RKO (cell line): Measurements from ENCODE around the gene ZNF555.
"Not testable (repeated sequence)": the region's sequence is repeated elsewhere in the genome, so short reads cannot be mapped to it uniquely, and the experiment has no call there.

ENCODE experiments used
- DNase-seq: peaks from one replicate; pipeline ENCODE4 v3.0.0-alpha.2; 2016; ENCODE audit warnings: low spot score

The ZNF555 gene

DNA sequence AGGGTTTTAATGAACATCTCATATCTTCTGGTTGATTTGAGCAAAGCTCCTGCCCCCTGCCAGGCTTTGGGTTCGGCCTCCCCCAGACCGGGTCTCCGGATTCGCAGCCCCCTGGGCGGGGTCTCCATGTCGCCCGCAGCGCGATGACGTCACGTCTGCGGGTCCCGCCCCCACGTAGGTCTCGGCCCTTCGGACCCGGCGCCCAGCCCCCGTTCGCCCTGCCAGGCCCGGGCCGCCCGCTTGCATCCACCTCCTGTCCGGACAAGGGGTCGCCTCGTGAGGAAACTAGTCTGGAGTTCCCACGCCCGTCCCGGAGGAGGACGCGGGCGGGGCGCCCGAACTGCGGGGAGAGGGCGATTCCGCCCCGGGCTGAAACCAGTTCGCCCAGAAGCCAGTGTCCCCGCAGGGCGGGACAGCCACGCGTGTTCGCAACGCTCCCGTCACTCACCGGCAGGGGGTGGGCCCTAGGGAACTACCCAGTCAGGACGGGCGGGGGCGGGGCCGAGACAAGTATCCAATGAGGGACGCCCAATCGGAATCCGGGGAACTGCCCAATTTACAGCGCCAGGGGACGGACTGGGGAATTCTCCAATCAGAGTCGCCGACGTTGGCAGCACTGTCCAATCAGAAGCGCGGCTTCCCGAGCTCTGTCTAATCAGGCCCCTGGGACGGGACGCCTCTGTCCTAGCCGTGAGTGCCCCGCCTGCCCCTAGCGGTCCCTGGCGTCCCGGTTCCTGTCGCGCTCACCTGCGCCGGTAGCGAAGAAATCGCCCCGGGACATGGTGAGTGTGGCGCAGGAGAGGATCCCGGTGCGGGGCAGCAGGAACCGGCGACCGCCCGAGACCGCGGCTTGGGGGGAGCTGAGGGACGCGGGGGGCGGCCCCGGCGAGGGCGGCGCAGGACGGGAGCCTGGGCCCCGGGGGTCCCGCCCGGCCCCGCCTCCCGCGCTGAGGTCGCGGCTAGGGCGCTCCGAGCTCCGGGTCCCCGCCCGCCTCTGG, at the start of gene ZNF555:
ZNF555 (plus strand) TSS at position 682 of the 998 bp plus-strand sequence; CDS start at position 780, 98 bp downstream.
- peak; percentile 99 for DNase-seq

- no peak for DNase-seq
Measured at GRCh38 chr19:2791876-2792275, 49.4 kb upstream of the ZNF555 start.

DNA sequence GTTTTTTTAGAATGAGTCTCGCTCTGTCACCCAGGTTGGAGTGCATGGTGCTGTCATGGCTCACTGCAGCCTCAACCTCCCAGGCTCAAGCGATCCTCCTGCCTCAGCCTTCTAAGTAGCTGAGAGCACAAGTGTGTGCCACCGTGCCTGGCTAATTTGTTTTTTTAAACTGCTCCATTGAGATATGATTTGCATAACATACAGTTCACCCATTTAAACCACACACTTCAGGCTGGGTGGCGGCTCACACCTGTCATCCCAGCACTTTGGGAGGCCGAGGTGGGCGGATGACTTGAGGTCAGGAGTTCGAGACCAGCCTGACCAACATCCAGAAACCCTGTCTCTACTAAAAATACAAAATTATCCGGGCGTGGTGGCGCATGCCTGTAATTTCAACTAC, 48.6 kb upstream of the ZNF555 start:
- not testable (repeated sequence) for DNase-seq

- DNase-seq = no peak
Measured at GRCh38 chr19:2793126-2793525, 48.1 kb upstream of the ZNF555 start.

GRCh38 chr19:2793577-2793976, 47.7 kb upstream of the ZNF555 start:
- no peak for DNase-seq

DNA sequence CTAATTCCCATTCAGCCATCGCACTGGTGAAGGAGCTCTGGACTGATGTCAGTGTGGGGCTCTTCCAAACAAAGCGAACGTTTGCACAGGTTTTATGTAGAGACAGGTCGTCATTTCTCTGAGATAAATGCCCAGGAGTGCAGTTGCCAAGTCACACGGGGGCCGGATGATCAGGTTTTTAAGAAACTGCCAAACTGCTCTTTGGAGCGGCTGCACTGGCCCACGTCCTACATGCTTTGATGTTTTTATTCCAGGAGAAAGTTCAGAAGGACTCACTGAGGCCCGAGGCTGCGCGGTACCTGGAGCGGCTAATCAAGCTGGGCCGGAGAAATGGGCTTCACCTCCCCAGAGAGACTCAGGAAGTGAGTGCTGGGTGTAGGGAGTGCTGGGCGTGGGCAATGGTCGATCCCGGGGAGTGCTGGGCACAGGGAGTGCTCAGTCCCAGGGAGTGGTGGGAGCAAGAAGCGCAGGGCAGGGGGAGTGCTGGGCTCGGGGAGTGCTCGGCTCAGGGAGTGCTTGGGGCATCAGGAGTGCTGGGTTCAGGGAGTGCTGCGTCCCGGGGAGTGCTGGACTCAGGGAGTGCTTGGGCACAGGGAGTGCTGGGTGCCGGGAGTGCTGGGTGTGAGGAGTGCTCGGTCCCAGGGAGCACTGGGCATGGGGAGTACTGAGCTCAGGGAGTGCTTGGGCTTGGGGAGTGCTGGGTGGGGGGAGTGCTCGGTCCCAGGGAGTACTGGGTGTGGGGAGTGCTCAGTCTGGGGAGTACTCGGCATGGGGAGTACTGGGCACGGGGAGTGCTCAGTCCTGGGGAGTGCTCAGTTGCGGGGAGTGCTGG, 45.2 kb upstream of the ZNF555 start:
- DNase-seq = no peak

DNA sequence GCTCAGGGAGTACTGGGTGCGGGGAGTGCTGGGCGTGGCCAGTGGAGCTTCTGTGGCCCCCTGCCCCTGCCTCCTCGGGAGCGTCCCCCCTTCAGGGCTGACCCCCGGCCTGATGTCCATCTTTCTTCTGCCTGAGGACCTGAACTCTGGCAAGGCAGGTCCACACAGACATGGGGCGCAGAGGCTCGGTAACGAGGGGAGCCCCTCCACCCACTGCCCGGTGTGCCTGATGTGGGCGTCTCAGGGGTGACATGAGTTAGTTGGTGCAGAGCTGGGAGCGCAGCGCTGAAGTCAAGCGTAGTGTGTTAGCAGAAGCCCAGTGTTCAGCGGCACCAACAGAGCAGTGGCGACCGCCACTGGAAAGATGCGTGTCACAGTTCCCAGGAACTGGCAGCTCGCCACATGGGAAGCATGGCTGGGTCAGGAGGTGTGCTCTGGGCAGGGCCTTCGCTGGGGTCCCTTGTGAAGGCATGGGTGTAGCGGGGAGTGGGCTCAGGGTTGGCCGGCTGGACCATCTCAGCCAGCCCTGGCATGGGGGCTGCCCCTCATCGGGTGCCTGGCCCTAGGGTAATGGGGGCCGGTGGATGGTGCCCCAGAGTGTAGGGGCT, 44.5 kb upstream of the ZNF555 start:
- no peak for DNase-seq

- no peak for DNase-seq
Measured at GRCh38 chr19:2797280-2797679, 44.0 kb upstream of the ZNF555 start.

GRCh38 chr19:2798158-2798685, 43.1 kb upstream of the ZNF555 start:
- no peak for DNase-seq

DNA sequence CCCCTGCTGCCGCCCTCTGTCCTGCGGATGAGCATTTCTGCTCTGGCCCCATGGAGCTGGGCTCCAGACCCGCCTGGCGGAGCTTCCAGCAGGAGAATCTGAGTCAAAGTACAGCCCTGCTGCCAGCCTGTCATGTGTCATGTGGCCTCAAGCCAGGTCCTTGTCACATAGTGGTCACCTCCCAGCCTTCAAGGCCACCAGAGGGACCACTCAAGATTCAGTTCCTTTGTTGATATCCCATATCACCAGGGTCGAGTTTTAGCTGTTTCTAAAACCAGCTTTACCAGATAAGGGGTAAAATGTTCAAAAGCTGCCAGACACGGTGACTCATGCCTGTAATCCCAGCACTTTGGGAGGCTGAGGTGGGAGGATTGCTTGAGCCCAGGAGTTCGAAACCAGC, 42.5 kb upstream of the ZNF555 start:
- DNase-seq = peak; percentile 46

DNA sequence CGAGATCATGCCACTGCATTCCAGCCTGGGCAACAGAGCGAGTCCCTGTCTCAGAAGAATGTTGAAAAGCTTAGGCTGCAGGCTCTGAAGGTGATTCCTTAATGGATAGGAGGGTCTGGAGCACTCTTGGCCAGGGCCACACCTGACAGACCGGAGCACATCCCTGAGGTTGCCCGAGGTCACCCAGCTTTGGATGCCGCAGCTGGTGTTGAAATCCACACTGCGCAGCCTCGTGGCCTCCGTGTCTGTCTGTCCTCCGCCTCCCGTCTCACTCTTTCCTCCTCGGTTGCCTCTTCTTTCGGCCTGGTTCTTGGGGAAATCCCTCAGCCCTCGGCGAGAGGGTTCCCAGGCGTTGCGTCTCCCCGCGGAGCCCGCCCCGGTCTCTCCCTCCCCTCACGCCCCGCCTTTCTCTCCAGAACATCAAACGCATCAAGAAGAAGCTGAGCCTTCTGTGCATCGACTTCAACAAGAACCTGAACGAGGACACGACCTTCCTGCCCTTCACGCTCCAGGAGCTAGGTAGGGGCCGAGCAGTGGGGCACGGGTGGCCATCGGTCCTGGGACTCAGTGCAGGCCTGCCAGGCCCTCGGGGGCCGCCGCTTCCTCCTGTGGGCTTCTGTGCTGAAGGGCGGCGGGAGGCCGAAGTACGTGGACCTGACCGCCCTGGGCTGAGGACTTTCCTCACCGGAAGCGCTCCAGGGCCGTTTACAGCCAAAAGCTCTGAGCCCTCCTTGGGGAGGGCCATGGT, 41.8 kb upstream of the ZNF555 start:
- DNase-seq = no peak

- no peak for DNase-seq
Measured at GRCh38 chr19:2800506-2800905, 40.8 kb upstream of the ZNF555 start.

DNA sequence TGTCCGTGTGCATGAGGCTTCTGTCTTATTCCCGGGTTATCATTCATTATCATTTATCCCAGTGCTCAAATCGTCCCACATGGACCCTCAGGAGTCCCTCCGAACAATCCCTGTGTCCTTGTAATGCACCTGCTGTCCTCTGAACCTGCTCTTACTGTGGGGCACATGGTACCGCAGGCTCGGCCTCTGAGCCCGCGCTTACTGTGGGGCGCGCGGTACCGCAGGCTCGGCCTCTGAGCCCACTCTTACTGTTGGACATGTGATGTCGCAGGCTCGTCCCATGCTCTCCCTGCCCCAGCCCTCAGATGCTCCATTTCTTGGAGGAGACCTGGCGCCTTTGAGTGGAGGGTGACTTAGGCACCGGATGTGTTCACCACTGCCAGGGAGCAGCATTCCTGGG, 38.4 kb upstream of the ZNF555 start:
- no peak for DNase-seq

DNA sequence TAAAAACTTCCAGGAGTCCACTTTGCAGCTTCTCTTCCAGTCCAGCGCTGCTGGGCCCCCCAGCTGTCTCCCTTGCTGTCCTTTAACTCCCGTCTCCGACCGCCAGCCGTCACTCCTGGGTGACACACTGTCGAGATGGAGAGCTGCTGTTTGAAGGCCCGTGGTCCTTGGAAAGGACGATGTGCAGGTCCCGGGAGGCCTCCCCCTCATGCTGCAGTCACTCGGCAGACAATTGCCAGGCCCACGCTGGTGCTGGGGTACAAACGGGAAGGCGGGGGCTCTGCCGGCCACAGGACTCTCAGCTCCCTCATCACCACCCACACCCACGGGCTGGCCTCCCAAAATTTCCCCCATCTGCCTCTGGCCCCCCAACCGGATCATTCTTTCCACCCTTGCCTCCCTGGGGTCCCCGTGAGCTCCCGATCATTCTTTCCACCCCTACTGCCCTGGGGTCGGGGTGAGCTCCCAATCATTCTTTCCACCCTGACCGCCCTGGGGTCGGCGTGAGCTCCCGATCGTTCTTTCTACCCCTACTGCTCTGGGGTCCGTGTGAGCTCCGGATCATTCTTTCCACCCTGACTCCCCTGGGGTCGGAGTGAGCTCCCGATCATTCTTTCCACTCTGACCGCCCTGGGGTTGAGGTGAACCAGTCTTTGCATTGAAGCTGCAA, 37.7 kb upstream of the ZNF555 start:
- no peak for DNase-seq

GRCh38 chr19:2804156-2805004, 36.9 kb upstream of the ZNF555 start:
- DNase-seq = no peak

GRCh38 chr19:2805261-2805900, 35.9 kb upstream of the ZNF555 start:
- no peak for DNase-seq

DNA sequence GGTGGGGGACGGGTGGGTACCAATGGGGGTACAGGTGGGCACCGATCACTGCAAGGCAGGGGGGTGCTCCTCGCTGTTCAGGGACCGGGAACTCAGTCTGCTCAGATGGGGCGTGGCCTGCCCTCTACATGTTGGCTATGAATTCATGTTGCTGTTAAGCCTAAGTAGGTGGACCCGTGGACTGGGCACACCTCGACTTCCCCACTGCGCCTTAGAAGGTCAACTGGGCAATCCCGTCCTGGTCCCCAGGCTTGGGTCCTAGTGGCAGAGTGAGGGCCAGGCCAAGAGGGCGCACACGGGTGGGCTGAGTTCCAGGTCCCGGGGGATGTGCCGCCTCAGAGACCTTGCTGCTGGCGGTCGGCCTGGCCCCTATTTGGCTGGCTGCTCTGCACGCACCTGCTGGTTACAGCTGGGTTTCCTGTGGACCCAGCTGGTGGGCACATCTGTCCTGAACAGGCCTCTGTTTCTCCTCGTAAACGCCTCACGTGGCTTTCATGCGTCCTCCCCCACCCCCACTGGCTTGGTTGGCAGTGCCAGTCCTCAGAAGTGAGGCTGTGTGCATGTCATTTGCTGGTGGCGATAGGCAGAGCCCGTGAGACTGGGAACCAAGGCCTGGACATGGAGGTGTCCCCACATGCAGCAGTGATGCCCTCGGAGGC, 35.2 kb upstream of the ZNF555 start:
- no peak for DNase-seq

DNA sequence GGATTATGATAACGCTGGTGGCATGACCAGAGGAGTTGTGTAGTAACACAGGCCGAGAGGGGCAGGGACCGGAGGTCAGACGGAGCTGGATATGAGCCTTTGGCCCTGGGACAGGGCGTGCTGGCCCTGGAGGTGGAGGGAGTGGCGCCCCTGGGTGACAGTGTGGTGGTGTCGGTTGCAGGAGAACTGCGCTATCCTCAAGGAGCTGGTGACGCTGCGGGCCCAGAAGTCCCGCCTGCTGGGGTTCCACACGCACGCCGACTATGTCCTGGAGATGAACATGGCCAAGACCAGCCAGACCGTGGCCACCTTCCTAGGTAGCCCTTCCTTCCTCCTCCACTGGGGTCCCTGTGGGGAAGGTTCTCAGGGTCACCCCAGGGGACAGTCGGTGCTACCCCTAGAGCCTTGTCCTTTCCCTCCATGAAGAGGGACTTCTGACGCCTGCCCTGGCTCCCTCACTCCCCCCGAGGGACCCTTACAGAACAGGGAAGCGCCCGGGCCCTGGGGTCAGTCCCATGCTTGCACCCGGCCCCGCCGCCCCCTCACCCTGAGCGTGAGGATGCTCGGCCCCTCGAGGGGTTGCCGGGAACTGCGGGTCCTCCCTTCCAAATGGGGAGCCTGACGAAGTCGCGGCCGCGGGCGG, 34.4 kb upstream of the ZNF555 start:
- DNase-seq = no peak
